ENCODE measurements around the gene SLC15A2.

- TF ChIP-seq CTCF (conservative IDR thresholded peaks at IDR 0.05; ENCODE audit: low read depth, low read length) (no peak), EZH2 (IDR thresholded peaks at IDR 0.05; ENCODE audit: borderline replicate concordance, low read depth, low read length, poor library complexity, severe bottlenecking) (no peak)
Measured at GRCh38 chr3:121942116-121942786, 48.0 kb downstream of the SLC15A2 start.

Data from A673 (cell line).